Mucosa of stomach (tissue), 1 donor: ENCODE measurements around the gene FBXO24.

ENCODE experiments used
- H3K27me3 ChIP-seq: one replicate; pipeline ENCODE4 v1.7.0; 2013; ENCODE audit warnings: mild to moderate bottlenecking, low read length; ENCODE audit not compliant: control insufficient read depth, insufficient read depth
- H3K36me3 ChIP-seq: one replicate; pipeline ENCODE4 v1.7.0; 2013; ENCODE audit warnings: low read length; ENCODE audit not compliant: control insufficient read depth, insufficient read depth
- H3K4me1 ChIP-seq: one replicate; pipeline ENCODE4 v1.7.0; 2013; ENCODE audit warnings: mild to moderate bottlenecking, low read length; ENCODE audit not compliant: control insufficient read depth, insufficient read depth
- H3K4me3 ChIP-seq: one replicate; pipeline ENCODE4 v1.7.0; 2013; ENCODE audit warnings: low read length
- H3K9ac ChIP-seq: one replicate; pipeline ENCODE4 v1.7.0; 2013; ENCODE audit warnings: mild to moderate bottlenecking, low read length, moderate library complexity
- H3K9me3 ChIP-seq: one replicate; pipeline ENCODE4 v1.7.0; 2013; ENCODE audit warnings: mild to moderate bottlenecking, low read length, moderate library complexity; ENCODE audit not compliant: control insufficient read depth
- donor health status: Pancreatic carcinoma.

The FBXO24 gene

DNA sequence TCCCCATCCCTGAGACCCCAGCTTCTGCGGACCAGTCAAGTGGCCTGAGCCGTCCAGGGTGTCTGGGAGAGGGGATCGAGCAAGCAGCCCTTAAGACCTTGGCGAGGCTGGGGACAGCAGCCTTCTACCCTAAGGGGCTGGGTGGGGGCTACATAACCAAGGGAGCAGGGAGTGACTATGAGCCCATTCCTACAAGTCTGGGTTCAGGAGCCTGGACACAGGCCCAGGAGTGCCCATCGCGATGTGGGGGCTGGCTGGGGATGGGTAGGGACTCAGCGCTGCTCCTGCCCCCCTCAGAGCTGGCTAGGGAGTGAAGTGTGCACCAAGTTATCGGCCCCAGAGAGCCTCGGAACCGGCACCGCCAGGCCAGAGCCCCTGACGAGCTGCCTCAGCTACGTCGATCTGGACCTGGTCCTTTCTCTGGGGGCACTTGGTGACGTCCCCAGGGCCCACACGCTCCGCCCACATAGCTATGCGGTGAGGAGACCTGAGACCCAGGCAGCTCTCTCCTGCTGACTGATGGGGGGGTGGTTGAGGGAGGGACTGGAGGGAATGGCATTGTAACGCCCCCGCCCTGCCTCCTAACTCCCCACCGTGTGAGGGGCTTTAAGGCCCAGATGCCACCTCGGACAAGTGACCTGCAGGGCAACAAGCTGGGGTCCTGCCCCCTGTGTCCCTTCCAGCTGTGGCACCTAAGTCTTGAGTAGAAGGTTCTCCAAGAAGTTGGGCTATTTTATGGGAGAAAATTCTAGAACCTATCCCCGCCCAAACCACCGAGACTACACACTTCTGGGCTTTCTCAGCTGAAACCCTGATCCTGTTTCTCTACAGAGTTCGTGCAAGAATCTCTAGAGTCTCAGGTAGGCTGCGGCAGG, 14.9 kb upstream of the FBXO24 start:
- H3K36me3 ChIP-seq: no peaks in the 10 kb centered on the region
- H3K4me3 ChIP-seq: no peak overlapping the region
- H3K4me1 ChIP-seq: peaks cover 33% of the 10 kb centered on the region
- H3K27me3 ChIP-seq: peaks cover 6% of the 10 kb centered on the region
- no peaks in the 10 kb centered on the region for H3K9me3 ChIP-seq
- H3K9ac ChIP-seq: no peak overlapping the region

DNA sequence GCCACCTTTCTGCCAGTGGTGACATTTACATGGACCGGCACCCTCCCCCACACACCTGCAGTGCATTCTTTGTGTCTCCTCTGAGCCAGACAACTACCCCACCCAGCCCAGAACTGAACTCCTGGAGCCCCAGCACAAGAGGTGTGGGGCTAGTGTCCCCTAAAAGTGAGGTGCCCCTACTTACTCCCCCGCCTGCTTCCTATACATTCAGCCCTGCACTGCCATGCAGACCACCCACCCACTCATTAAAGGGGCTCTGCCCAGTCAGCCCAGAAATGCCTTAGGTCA, 14.4 kb upstream of the FBXO24 start:
- H3K27me3 ChIP-seq: peaks cover 6% of the 10 kb centered on the region

DNA sequence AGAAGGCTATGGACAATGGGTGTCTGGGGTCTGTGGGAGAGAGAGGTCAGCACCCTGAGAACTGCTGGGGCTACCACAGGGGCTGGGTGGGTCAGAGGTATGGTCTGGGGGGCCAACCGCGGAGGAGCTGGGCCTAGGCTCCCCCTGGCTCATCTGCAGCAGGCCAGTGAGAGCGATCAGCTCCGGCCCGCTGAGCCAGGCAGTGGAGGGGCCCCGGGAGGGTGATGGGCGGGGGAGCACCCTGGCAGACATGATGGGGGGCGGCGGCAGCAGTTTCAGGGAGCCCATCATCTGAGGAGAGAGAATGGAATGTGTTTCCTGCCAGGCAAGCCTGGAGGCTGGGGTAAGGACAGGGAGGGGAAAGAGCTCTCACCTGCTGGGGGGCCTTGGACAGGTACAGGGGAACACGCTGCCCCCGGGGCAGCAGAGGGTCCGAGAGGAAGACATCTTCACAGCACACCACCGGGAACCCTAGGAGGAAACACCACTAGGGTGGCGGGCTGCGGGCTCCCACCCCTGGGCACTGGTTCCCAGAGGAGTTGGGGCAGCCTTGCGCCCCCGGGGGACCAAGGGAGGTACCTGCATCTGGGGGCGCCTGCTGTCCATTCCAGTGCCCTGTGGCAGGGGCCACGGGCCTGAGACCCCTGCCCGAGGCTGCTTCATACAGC, 13.7 kb upstream of the FBXO24 start:
- H3K9ac ChIP-seq: no peak overlapping the region
- H3K4me3 ChIP-seq: no peak overlapping the region
- peaks cover 6% of the 10 kb centered on the region for H3K27me3 ChIP-seq
- H3K36me3 ChIP-seq: no peaks in the 10 kb centered on the region
- no peaks in the 10 kb centered on the region for H3K9me3 ChIP-seq
- H3K4me1 ChIP-seq: peaks cover 33% of the 10 kb centered on the region

More for the DNA sequence above, 14.4 kb upstream of the FBXO24 start:
- Histone ChIP-seq H3K9me3 (no peaks in the 10 kb centered on the region), H3K9ac (no peak overlapping the region), H3K36me3 (no peaks in the 10 kb centered on the region), H3K4me1 (peaks cover 33% of the 10 kb centered on the region), H3K4me3 (no peak overlapping the region)

DNA sequence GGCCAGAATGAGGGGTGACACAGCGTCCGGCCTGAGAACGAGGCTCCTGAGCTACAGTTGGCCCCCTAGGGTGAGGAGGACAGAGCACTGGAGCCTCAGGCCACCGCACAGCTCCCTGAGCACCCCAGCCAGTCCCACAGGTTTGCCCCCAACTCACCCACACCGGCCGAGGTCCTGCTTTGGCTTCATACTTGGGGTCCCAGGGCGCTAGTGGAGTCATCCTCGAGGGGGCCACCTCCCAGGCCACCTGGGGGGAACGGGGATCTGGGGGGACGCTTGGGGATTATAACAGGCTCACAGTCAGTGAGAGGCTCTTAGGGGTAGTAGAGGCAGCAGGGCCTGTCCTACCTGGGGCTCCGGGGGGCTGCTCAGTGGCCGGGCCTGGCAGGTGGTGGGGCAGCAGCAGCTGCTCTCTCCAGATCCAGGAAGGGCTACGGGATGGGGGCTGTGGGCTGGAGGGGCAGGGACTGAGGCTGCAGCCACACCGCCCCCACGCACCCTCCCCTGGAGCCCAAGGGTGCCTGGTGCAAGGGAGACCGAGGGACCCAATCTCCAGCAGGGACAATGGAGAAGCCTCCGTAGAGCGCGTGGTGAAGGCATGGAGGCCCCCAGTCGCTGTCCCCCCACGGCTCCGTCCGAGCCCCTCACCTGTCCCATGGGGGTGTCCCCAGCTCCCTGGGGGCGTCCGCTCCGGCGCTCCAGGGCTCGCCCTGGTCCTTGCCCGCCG, 13.0 kb upstream of the FBXO24 start:
- Histone ChIP-seq H3K9me3 (no peaks in the 10 kb centered on the region), H3K9ac (no peak overlapping the region), H3K4me1 (peaks cover 28% of the 10 kb centered on the region), H3K27me3 (peaks cover 6% of the 10 kb centered on the region), H3K36me3 (peaks cover 6% of the 10 kb centered on the region), H3K4me3 (no peak overlapping the region)

DNA sequence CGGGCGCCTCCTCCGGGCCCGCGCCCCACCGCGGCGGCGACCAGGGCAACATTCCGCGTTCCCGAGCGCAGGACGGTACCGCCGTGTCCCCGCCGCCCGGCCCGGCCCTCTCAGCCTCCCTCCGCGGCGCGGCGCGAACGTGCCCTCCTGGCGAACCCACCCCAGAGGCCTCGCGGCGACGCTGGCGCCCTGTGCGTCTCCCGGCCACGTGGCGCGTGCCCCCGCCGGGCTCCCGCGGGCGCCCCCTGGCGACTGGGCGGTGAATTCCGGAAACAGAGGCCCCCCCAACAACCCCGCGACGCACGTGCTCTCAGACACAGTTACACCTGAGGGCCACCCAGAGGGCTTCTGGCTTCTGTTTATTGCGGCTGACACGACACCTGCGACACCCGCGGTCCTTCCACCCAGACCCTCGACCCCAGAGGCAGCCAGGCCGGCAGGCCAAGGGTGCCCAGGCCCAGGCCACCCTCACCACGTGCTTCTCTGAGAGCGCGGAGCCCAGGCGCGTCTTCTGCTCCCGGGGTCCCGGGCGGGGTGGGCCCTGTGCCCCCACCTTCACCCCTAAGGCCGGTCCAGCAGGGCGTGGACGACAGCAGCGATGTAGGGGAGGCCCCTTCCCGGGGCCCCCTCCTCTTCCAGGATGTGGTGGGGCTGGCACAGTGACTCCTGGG, 12.3 kb upstream of the FBXO24 start, which contains the start of gene SAP25:
Gene SAP25, minus strand, starts transcription at position 210 of the 671 bp plus-strand sequence. Its CDS starts 158 bp downstream, at position 52.
- H3K36me3 ChIP-seq: peaks cover 13% of the 10 kb centered on the region
- H3K27me3 ChIP-seq: peaks cover 6% of the 10 kb centered on the region
- H3K9ac ChIP-seq: no peak within 1 kb of the TSS
- no peaks in the 10 kb centered on the region for H3K9me3 ChIP-seq
- peaks cover 27% of the 10 kb centered on the region for H3K4me1 ChIP-seq
- H3K4me3 ChIP-seq: no peak within 1 kb of the TSS

DNA sequence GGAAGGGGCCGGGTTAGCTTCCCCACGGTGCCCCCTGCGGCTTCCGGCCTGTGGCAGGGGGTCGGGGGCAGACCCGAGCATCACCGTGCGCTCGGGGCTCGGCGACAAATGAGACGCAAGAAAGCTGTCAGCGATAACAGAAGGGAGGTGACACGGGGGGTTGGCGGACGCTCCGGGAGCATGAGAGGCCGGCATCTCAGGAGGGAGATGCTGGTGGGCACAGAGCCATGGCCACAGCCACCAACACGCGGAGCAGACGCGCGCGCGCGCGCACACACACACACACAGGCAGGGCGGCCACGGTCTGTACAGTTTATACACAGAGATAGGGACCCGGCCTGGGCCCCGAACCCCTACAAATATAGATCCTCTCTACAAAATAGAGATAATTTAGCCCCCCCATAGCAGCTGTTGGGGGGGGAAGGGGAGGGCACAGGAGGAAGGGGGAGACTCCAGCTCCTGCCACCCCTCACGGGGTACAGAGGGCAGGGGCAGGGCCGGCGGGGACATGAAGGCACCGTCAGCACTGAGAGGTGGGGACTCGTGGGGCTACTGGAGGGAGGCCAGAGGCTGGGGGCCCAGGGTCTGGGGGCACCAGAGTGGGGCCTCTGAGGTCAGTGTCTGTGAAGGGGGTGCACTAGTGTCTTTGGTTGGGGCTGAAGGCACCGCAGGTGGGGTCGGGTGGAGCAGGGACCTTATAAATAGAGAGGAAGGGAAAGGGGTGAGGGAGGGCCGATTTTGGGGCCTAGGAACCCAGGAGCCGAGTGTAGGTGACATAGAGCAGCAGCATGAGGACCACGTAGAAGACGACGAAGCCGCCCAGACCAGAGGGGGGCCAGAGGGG, 11.5 kb upstream of the FBXO24 start:
- Histone ChIP-seq H3K27me3 (peaks cover 6% of the 10 kb centered on the region), H3K9me3 (no peaks in the 10 kb centered on the region), H3K4me1 (peaks cover 22% of the 10 kb centered on the region), H3K4me3 (no peak overlapping the region), H3K9ac (no peak overlapping the region), H3K36me3 (peaks cover 15% of the 10 kb centered on the region)

DNA sequence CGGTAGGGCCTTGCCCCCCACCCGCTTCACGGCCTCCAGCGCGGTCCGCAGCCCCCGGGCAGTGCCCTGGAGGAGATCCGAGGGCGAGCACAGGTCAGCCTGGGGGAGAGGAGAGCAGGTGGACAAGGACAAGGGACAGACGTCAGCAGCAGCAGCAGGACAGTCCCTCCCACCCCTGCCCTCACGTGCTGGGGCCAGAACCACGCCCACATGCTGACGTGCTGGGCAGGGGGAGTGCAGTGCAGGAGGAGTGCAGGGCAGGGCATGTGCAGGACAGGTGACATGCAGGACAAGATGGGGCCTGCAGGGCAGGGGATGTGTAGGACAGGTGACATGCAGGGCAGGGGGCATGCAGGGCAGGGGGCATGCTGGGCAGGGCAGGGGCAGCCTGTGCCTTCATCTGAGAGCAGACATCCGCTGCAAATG, 10.9 kb upstream of the FBXO24 start:
- Histone ChIP-seq H3K4me1 (peaks cover 15% of the 10 kb centered on the region), H3K9me3 (no peaks in the 10 kb centered on the region), H3K36me3 (peaks cover 20% of the 10 kb centered on the region), H3K4me3 (no peak overlapping the region), H3K27me3 (peaks cover 6% of the 10 kb centered on the region), H3K9ac (no peak overlapping the region)

DNA sequence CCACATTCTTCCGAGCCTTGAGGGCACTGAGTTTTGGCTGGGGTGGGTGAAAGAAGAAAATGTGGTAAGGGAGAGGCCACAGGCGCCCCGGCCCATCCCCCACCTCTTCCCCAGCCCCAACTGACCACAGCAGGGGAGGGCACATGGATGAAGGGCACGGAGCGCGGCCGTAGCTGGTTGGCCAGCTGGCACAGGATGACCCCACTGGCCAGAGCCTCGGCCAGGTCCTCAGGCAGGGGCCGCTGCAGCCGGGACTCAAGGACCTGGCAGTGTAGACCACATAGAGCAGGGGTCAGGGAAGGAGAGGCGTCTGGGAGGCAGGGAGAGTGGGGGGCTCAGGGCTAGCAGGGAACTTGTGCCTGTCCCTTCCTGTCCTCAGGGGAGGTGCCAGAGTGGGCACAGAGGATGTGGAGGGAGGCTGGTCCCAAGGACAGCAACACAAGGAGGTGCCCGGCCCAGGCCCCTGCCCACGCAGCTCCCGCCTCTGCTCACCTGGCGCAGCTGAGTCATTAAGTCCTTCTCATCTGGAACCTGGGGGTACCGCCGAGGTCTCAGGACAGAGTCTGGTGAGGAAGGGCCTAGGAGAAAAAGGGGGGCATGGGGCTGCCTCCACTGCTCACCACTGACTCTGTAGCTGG, 10.3 kb upstream of the FBXO24 start:
- Histone ChIP-seq H3K9me3 (no peaks in the 10 kb centered on the region), H3K9ac (no peak overlapping the region), H3K36me3 (peaks cover 27% of the 10 kb centered on the region), H3K4me1 (peaks cover 11% of the 10 kb centered on the region), H3K4me3 (no peak overlapping the region), H3K27me3 (peaks cover 6% of the 10 kb centered on the region)

DNA sequence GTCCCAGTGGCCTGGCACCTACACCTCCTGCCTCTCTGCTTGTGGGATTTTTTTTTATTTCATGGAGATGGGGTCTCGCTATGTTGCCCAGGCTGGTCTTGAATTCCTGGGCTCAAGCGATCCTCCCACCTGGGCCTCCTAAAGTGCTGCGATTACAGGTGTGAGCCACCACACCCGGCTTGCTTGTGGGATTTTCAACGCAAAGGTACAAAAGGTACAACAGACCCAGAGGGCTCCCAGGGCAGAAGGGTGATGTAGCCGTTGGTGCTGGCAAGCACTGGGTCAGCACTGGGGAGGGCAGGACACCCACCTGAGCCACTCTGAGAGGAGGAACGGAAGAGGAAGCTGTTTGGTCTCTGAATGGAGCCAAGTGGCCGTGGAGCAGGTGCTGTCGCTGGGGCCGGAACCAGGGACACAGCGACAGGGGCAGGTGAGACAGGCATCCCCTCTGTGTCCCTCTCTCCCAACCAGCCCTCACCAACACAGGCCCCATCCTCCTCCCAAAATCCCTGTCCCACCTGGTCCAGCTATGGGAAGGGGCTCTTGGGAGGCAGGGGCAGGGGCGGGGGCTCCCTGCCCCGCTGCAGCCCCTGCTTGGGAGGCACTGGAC, 9.6 kb upstream of the FBXO24 start:
- Histone ChIP-seq H3K36me3 (peaks cover 29% of the 10 kb centered on the region), H3K4me3 (no peak overlapping the region), H3K9me3 (no peaks in the 10 kb centered on the region), H3K4me1 (peaks cover 5% of the 10 kb centered on the region), H3K9ac (no peak overlapping the region), H3K27me3 (peaks cover 6% of the 10 kb centered on the region)

DNA sequence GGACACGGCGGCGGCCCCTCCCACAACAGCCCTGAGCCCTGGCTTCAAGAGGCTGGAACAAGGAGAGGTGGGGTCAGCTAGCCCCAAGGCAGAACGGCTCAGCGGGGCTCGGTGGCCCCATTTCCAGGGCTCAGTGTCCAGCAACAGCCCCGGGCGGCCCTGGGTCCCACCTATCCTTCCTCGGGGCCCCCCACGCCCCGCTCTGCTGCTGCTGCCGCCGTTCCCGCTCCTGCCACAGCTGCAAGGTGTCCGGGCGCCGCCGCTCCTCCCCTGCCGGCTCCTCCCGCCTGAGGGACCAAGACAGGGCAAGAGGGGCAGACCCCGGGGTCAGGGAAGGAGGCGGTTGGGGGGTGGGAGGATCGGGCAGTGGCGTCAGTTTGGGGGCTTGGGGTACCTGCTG, 9.0 kb upstream of the FBXO24 start:
- Histone ChIP-seq H3K9ac (no peak overlapping the region), H3K9me3 (no peaks in the 10 kb centered on the region), H3K27me3 (no peaks in the 10 kb centered on the region), H3K4me3 (no peak overlapping the region), H3K4me1 (peaks cover 4% of the 10 kb centered on the region), H3K36me3 (peaks cover 35% of the 10 kb centered on the region)
